HG03439 (cell line): ENCODE data around the gene EXOSC6.
"Not testable (repeated sequence)": the region's sequence is repeated elsewhere in the genome, so short reads cannot be mapped to it uniquely, and the experiment has no call there.

Experiments used
- ATAC-seq: cut with Tn5 transposase; IDR thresholded peaks from one replicate; pipeline ENCODE4 v1.9.1; 2021; ENCODE audit warnings: mild to moderate bottlenecking, moderate library complexity; ENCODE audit not compliant: unreplicated experiment

EXOSC6 gene

DNA sequence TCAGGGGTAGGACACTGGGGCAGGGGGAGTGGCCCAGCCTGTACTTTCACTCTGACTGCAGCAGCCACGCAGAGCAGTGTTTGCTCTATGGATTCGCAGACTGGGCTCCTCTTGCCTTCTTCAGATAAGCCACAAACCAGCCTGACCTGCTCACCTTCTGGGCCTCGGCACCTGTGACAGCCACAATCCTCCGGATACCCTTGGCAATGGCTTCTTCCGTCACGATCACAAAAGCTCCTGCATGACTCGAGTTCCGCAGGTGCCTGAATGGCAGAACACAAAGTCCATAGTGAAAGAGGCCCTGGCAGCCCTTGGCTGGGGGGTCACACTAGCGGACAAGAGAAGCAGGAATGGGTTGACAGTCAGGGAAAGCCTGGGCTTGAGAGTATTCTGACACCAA lies 3.8 kb upstream of the EXOSC6 start:
- no peak for ATAC-seq

DNA sequence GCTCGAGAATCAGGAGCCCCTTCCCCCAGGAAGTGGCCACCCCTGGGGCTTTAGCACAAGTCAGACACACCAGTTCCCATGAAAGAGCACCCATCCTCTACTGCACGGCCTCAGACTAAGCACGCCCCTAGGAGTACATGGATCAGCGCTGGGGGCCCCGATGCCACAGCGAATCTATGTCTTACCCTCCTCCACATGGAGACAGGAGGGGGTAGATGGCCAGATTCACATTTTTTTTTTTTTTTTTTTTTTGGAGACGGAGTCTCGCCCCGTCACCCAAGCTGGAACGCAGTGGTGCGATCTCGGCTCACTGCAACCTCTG lies 3.2 kb upstream of the EXOSC6 start:
- no peak for ATAC-seq

- ATAC-seq: no peak
Observed at GRCh38 chr16:70254180-70254964, 2.6 kb upstream of the EXOSC6 start.

DNA sequence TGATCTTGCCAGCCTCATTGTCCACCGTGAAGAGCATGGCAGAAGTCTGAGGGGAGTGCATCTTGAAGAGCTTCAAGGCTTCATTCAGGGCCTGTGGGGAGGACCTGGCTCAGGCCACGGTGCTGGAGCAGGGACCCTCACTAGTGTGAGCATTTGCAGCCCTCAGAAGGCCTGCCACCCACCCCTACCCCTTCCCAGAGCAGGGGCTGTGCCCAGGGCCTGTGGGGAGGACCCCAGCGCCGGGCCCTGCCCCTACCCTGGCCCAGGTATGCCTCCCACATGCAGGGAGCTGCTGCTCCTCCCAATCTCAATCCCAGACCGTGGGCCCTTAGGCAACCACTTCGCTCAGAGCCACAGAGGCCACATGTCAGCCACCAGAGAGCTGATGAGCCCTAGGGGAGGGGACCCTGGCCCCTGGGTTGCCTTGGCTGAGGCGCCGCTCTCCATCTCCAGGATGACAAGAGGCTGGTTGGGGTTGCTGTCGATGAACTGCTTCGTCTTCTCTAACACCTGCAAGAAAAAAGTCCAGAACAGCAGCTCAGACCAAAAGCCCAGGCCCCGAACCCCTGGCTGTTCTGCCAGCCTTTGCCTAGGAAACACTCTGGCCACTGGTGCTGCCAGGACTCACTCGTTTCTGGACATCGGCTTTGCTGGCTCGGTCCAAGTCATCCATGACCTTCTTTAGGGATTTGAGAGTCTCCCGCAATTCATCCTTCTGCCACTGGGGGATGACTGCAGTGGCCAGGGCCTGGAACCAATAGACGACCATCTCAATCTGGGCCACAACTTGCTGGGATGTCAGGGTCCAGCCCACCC lies 1.8 kb upstream of the EXOSC6 start:
- no peak for ATAC-seq

DNA sequence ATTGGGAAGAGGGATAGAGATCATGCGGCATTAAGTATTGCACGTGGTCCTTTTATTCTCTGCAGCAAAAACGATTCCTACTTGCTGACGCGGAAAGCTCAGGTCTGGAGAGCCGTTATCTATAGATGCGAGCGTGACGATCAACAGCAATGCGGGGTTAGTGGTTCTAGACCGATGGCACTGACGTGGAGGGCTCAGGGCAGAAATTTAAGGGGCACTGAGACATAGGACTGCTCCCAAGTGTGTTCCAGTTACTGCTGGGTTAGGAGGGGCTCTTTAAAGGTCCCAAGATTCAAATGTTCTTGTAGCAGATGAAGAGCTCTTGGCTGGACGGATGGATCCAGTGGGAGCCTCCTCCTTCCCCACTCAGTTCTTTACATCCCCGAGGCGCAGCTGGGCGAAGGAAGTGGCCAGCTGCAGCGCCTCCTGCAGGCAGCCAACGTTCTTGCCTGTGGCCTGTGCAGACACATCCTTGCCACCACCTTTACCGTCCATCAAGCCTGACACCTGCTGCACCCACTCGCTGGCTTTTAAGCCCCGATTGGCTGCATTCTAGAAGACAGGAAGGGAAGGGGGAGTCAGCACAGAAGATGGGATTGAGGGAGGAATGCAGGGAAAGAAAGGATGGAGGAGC lies 732 bp upstream of the EXOSC6 start:
- ATAC-seq: no peak

DNA sequence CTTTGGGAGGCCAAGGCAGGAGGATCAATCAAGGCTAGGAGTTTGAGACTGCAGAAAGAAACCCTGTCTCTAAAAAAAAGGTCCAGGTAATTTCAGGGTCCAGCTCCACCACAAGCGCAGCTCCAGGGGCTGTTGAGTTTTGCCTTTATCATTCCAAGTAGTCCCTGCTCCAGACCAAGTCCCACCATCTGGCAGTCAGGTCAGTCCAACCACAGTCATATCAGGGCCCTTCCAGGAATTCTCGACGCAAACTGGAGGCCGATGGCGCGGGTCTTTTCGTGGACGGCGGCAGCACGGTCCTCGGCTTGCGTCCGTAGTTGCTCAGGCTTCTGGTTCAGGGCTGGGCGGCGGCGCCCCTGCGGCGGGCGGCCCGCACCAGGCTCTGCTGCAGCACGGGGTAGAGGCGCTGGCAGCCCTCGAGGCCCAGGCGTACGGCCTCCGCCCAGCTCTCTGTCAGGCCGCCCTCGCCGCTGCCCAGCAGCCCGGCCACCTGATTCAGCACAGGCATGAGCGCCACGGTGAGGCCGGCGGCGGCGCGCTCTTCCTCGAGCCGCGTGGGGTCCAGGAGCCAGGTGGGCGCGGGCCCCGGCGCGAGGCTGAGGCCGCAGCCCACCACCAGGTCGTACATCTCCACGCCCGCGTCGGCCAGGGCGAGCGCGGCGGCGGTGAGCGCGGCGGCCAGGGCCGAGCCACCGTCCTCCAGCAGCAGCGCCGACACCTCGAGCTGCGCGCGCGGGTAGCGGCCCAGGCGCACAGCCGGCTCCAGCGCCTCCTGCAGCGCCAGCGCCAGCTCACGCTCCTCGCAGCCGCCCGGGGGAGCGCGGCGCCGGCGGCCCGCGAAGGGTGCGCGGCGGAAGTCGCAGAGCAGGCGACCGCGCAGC lies 752 bp downstream of the EXOSC6 start:
- peak; percentile 48 for ATAC-seq

DNA sequence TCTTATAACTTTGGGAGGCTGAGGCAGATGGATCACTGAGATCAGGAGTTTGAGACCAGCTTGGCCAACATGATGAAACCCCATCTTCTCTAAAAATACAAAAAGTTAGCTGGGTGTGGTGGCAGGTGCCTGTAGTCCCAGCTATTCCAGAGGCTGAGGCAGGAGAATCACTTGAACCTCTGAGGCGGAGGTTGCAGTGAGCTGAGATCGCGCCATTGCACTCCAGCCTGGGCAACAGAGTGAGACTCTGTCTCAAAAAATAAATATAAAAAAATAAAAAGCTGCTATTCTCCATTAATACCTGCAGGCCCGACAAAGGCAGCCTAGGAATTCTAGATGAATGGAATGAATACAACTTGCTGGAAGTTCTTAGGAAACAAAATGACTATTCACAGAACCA lies 2.0 kb downstream of the EXOSC6 start:
- ATAC-seq: not testable (repeated sequence)

DNA sequence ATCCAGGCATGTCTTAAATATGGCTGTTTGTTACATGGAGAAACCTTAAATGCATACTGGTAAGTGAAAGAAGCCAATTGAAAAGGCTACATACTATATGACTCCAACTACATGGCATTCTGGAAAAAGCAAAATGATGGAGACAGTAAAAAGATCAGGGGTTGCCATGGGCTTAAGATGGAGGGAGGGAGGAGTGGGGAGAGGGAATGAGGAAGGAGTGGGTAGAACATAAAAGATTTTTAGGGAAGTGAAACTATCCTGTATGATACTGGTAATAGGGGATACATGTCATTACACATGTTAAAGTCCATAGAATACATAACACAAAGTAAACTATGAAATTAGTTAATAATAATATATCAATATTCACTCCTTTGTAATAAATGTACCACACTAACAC lies 13.0 kb downstream of the EXOSC6 start:
- ATAC-seq: not testable (repeated sequence)

- ATAC-seq: not testable (repeated sequence)
Observed at GRCh38 chr16:70231831-70232230, 19.9 kb downstream of the EXOSC6 start.

DNA sequence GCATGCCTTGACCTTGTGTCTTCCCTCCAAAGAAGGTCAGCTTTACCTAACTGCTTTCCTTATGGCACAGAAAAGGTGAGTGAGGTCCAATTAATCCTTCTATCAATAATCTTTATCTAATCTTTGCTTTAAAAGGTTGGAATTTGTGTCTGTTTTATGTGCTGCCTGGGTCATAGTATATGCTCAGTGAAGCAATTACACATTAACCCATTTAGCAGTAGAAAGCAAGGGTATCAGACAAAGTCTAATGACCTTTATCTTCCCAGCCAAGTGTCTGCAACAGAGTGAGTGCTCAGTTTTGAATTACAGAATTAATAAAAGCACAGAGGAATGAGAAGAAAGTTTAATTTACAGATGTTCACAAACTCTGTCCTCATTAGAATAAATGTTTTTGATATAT lies 25.7 kb downstream of the EXOSC6 start:
- not testable (repeated sequence) for ATAC-seq

GRCh38 chr16:70225430-70225829 lies 26.3 kb downstream of the EXOSC6 start:
- ATAC-seq: not testable (repeated sequence)

DNA sequence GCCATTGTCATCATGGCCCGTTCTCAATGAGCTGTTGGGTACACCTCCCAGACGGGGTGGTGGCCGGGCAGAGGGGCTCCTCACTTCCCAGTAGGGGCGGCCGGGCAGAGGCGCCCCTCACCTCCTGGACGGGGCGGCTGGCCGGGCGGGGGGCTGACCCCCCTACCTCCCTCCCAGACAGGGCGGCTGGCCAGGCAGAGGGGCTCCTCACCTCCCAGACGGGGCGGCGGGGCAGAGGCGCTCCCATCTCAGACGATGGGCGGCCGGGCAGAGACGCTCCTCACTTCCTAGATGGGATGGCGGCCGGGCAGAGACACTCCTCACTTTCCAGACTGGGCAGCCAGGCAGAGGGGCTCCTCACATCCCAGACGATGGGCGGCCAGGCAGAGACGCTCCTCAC lies 27.1 kb downstream of the EXOSC6 start:
- not testable (repeated sequence) for ATAC-seq

- ATAC-seq: not testable (repeated sequence)
Observed at GRCh38 chr16:70223971-70224513, 27.7 kb downstream of the EXOSC6 start.

DNA sequence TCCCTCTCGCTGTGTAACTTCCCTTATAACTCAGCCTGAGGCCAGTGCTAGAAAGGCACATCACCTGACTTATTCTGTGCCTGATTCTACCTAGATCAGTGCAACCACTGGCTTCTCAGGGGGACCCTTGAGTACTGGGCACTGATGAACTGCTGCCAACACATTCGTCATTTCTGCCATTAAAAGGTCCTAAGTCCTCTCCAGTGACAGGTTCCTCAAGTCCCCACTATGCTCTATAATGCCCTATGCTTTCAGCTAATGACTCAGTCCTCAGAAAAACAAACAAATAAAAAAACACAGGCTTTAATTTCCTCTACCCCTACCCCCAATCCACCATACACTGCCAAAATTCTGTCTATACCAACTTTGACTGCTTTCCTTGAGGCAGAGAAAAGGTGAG lies 28.5 kb downstream of the EXOSC6 start:
- ATAC-seq: not testable (repeated sequence)

GRCh38 chr16:70222574-70222973 lies 29.2 kb downstream of the EXOSC6 start:
- ATAC-seq: not testable (repeated sequence)

DNA sequence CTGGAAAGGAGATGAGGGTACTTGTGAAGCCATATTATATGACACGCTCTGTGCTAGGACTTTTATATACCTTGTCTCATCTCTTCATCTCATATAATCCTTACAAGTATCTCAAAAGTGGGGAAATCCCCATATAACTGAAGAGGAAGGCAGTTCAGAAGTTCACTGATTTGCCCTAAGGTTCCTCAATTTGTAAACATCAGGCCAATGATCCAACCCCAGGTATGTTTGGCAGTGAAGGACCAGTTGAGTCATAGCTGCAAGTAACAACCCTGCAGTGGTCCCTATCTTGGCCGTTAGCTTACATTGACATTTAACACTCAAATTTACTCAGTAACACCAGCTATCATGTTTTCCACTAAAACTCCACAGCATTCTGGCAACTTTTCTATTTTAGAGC lies 33.2 kb downstream of the EXOSC6 start:
- ATAC-seq: not testable (repeated sequence)

- not testable (repeated sequence) for ATAC-seq
Observed at GRCh38 chr16:70206382-70206781, 45.4 kb downstream of the EXOSC6 start.

DNA sequence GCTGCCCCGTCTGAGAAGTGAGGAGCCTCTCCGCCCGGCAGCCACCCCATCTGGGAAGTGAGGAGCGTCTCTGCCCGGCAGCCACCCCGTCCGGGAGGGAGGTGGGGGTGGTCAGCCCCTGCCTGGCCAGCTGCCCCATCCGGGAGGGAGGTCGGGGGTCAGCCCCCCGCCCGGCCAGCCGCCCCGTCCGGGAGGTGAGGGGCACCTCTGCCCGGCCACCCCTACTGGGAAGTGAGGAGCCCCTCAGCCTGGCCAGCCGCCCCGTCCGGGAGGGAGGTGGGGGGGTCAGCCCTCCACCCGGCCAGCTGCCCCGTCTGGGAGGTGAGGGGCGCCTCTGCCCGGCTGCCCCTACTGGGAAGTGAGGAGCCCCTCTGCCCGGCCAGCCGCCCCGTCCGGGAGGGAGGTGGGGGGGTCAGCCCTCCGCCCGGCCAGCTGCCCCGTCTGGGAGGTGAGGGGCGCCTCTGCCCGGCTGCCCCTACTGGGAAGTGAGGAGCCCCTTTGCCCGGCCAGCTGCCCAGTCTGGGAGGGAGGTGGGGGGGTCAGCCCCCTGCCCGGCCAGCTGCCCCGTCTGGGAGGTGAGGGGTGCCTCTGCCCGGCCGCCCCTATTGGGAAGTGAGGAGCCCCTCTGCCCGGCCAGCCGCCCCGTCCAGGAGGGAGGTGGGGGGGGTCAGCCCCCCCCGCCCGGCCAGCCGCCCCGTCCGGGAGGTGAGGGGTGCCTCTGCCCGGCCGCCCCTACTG lies 46.9 kb downstream of the EXOSC6 start:
- not testable (repeated sequence) for ATAC-seq

- not testable (repeated sequence) for ATAC-seq
Observed at GRCh38 chr16:70204010-70204409, 47.7 kb downstream of the EXOSC6 start.

GRCh38 chr16:70203508-70203907 lies 48.2 kb downstream of the EXOSC6 start:
- ATAC-seq: not testable (repeated sequence)
